ENCODE measurements around the gene OR2B6.

OR2B6 gene

GRCh38 chr6:27966816-27967426 lies 9.9 kb downstream of the OR2B6 start:
- no peaks in the 10 kb centered on the region for H3K4me1 ChIP-seq (ENCODE audit: insufficient read depth, low read length)
- no peak overlapping the region for H3K9ac ChIP-seq (ENCODE audit: low read depth, low read length)
- H3K36me3 ChIP-seq (ENCODE audit: insufficient read depth, low read length), result no peaks in the 10 kb centered on the region
- H3K9me3 ChIP-seq (ENCODE audit: control insufficient read depth, insufficient read depth, low read length), result no peaks in the 10 kb centered on the region

GRCh38 chr6:27970444-27970843 lies 13.4 kb downstream of the OR2B6 start:
- no peaks in the 10 kb centered on the region for H3K36me3 ChIP-seq (ENCODE audit: insufficient read depth, low read length)
- no peaks in the 10 kb centered on the region for H3K9me3 ChIP-seq (ENCODE audit: control insufficient read depth, insufficient read depth, low read length)
- no peak overlapping the region for H3K9ac ChIP-seq (ENCODE audit: low read depth, low read length)
- H3K4me1 ChIP-seq (ENCODE audit: insufficient read depth, low read length), result no peaks in the 10 kb centered on the region

DNA sequence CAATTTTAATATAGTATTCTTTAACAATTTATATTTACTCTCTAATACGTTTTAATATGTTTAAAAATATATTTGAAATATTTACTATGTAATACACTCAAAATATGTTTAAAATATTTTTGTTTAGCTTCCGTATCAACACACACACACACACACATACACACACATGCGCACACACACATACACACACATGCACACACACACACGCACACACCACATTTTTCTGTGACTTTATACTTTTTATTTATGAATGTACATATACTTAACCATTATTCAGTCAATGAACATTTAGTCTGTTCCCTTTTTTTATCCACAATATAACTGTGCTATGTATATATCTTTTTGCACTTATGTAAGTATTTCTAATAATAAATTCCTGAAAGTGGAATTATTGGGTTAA lies 15.7 kb downstream of the OR2B6 start:
- Histone ChIP-seq H3K9me3 (ENCODE audit: control insufficient read depth, insufficient read depth, low read length) (no peaks in the 10 kb centered on the region), H3K36me3 (ENCODE audit: insufficient read depth, low read length) (no peaks in the 10 kb centered on the region), H3K9ac (ENCODE audit: low read depth, low read length) (no peak overlapping the region), H3K4me1 (ENCODE audit: insufficient read depth, low read length) (no peaks in the 10 kb centered on the region)

GRCh38 chr6:27977387-27977786 lies 20.3 kb downstream of the OR2B6 start:
- H3K9ac ChIP-seq (ENCODE audit: low read depth, low read length), result no peak overlapping the region
- no peaks in the 10 kb centered on the region for H3K36me3 ChIP-seq (ENCODE audit: insufficient read depth, low read length)
- no peaks in the 10 kb centered on the region for H3K4me1 ChIP-seq (ENCODE audit: insufficient read depth, low read length)
- no peaks in the 10 kb centered on the region for H3K9me3 ChIP-seq (ENCODE audit: control insufficient read depth, insufficient read depth, low read length)

- Histone ChIP-seq H3K36me3 (ENCODE audit: insufficient read depth, low read length) (no peaks in the 10 kb centered on the region), H3K9ac (ENCODE audit: low read depth, low read length) (no peak overlapping the region), H3K4me1 (ENCODE audit: insufficient read depth, low read length) (no peaks in the 10 kb centered on the region), H3K9me3 (ENCODE audit: control insufficient read depth, insufficient read depth, low read length) (no peaks in the 10 kb centered on the region)
Measured at GRCh38 chr6:27978705-27979104, 21.7 kb downstream of the OR2B6 start.

GRCh38 chr6:27980111-27980510 lies 23.1 kb downstream of the OR2B6 start:
- no peak overlapping the region for H3K9ac ChIP-seq (ENCODE audit: low read depth, low read length)
- no peaks in the 10 kb centered on the region for H3K4me1 ChIP-seq (ENCODE audit: insufficient read depth, low read length)
- no peaks in the 10 kb centered on the region for H3K9me3 ChIP-seq (ENCODE audit: control insufficient read depth, insufficient read depth, low read length)
- H3K36me3 ChIP-seq (ENCODE audit: insufficient read depth, low read length), result no peaks in the 10 kb centered on the region

- Histone ChIP-seq H3K9ac (ENCODE audit: low read depth, low read length) (no peak overlapping the region), H3K9me3 (ENCODE audit: control insufficient read depth, insufficient read depth, low read length) (no peaks in the 10 kb centered on the region), H3K4me1 (ENCODE audit: insufficient read depth, low read length) (no peaks in the 10 kb centered on the region), H3K36me3 (ENCODE audit: insufficient read depth, low read length) (no peaks in the 10 kb centered on the region)
Measured at GRCh38 chr6:27986928-27987725, 30.1 kb downstream of the OR2B6 start.

DNA sequence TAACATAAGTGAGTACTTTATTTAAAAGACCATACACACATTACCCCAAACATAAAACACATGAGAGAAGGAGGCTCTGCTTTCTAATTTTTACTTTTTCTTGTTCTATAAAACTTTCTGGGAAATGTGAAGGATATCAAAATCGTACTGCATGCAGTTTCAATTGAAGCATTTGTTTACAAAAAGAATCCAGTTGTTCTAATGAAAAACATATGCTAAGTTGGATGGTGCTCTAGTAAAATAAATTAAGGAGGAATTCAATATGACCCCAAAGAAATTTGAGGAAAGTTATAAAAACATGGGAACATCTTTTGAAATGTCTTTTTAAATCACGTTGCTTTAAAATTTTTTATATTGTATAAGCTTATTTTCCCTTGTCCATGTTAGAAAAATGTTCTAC lies 37.6 kb downstream of the OR2B6 start:
- no peak overlapping the region for H3K9ac ChIP-seq (ENCODE audit: low read depth, low read length)
- no peaks in the 10 kb centered on the region for H3K9me3 ChIP-seq (ENCODE audit: control insufficient read depth, insufficient read depth, low read length)
- no peaks in the 10 kb centered on the region for H3K4me1 ChIP-seq (ENCODE audit: insufficient read depth, low read length)
- no peaks in the 10 kb centered on the region for H3K36me3 ChIP-seq (ENCODE audit: insufficient read depth, low read length)

DNA sequence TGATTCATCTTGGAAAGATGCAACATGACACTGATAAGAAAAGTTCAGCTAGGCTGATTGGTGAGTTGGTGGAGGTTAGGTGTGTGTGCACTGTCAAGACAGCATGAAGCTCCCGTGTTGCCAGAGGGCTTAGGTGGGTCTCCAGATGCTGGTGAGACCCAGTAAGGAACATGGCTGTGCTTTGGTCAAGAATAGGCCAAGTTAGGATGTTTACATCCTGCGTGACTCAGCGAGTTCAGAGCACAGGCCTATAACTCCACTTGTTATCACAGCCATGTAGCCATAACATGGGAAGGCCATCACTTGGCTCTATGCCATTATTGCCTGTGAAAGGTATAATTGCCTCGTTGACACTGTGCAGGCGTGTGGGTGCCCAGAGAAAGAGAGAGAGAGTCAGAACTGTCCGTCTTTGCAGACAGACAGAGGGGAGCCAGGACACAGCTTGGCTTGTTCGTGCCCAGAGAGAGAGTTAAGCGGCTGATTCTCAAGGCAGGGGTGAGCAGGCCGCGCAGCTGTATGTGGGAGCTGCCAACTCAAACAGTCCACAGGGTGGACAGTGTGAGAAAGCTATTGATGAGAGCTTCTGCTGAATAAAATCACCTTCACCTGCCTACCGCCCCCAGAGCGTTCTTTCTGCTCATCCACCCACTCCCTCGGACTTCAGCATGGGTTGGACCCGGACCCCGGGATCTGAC lies 43.5 kb downstream of the OR2B6 start:
- Histone ChIP-seq H3K9ac (ENCODE audit: low read depth, low read length) (no peak overlapping the region), H3K4me1 (ENCODE audit: insufficient read depth, low read length) (peaks cover 24% of the 10 kb centered on the region), H3K36me3 (ENCODE audit: insufficient read depth, low read length) (no peaks in the 10 kb centered on the region), H3K9me3 (ENCODE audit: control insufficient read depth, insufficient read depth, low read length) (no peaks in the 10 kb centered on the region)

DNA sequence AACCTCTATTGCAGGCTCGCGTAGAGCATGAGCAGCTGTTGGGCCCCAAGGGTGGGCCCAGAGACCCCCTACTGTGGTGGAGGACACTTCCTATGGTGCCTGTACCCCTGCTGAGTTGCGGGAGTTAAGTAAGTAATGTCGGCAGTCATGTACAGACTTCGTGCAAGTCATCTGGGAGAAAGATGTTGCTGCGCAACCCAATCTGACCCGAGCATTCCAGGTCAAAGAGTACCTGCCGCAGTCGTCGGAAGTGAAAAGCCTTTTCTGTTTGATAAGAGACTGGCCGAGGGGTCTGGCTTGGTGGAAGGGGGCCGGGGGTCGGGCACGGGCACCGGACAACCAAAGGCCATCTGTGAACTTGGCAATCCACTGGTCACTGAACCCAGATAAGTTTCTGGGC lies 44.3 kb downstream of the OR2B6 start:
- Histone ChIP-seq H3K4me1 (ENCODE audit: insufficient read depth, low read length) (peaks cover 29% of the 10 kb centered on the region), H3K36me3 (ENCODE audit: insufficient read depth, low read length) (no peaks in the 10 kb centered on the region), H3K9ac (ENCODE audit: low read depth, low read length) (no peak overlapping the region), H3K9me3 (ENCODE audit: control insufficient read depth, insufficient read depth, low read length) (no peaks in the 10 kb centered on the region)

GRCh38 chr6:28001751-28002150 lies 44.7 kb downstream of the OR2B6 start:
- Histone ChIP-seq H3K9ac (ENCODE audit: low read depth, low read length) (no peak overlapping the region), H3K9me3 (ENCODE audit: control insufficient read depth, insufficient read depth, low read length) (no peaks in the 10 kb centered on the region), H3K36me3 (ENCODE audit: insufficient read depth, low read length) (no peaks in the 10 kb centered on the region), H3K4me1 (ENCODE audit: insufficient read depth, low read length) (peaks cover 29% of the 10 kb centered on the region)

DNA sequence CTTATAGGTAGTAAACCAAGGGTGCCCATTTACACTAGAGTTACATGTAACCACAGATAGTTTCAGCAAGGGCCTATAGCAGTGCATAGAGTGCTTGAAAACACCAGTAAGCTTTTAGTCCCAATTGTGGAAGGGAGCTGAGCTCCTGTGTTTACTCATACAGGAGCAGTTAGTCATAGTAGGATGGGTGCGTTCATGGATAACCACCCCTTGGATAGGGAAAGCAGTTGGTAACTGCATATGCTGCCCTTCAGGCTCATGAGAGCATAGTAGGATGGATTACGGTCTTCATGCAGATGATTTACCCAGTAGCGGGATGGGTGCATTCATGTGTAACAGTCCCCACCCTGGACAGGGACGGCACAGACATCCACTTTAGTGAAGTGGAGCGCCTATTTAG lies 45.1 kb downstream of the OR2B6 start:
- H3K36me3 ChIP-seq (ENCODE audit: insufficient read depth, low read length), result no peaks in the 10 kb centered on the region
- peaks cover 29% of the 10 kb centered on the region for H3K4me1 ChIP-seq (ENCODE audit: insufficient read depth, low read length)
- H3K9ac ChIP-seq (ENCODE audit: low read depth, low read length), result no peak overlapping the region
- no peaks in the 10 kb centered on the region for H3K9me3 ChIP-seq (ENCODE audit: control insufficient read depth, insufficient read depth, low read length)

DNA sequence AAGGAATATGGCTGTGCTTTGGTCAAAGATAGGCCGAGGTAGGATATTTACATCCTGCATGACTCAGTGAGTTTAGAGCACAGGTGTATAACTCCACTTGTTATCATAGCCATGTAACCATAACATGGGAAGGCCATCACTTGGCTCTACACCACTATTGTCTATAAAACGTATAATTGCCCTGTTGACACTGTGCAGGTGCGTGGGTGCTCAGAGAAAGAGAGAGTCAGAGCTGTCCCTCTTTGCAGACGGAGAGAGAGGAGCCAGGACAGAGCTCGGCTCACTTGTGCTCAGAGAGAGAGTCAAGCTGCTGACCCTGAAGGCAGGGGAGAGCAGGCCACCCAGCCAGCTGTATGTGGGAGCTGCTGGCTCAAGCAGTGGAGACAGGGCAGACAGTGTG lies 46.0 kb downstream of the OR2B6 start:
- no peaks in the 10 kb centered on the region for H3K9me3 ChIP-seq (ENCODE audit: control insufficient read depth, insufficient read depth, low read length)
- H3K36me3 ChIP-seq (ENCODE audit: insufficient read depth, low read length), result no peaks in the 10 kb centered on the region
- H3K4me1 ChIP-seq (ENCODE audit: insufficient read depth, low read length), result peaks cover 29% of the 10 kb centered on the region
- H3K9ac ChIP-seq (ENCODE audit: low read depth, low read length), result no peak overlapping the region

DNA sequence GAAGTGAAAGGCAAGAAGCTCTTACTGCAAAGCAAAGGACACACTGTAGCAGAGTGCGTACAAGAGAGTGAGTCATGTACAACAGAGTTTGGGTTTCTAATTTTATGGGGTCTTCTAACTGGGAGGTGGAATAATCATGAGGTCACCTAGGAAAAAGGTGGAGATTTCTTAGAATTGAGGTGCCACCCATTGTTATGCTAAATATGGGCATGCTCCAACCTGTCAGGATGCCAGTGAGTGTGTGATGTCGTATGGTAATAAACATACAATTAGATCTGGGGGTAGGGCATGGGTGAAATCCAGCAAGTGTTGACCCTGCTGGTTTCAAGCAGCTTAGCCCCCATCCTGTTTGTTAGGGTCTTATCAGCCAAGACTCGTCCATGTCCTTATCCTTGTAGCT lies 46.6 kb downstream of the OR2B6 start:
- Histone ChIP-seq H3K9ac (ENCODE audit: low read depth, low read length) (no peak overlapping the region), H3K9me3 (ENCODE audit: control insufficient read depth, insufficient read depth, low read length) (no peaks in the 10 kb centered on the region), H3K36me3 (ENCODE audit: insufficient read depth, low read length) (no peaks in the 10 kb centered on the region), H3K4me1 (ENCODE audit: insufficient read depth, low read length) (peaks cover 29% of the 10 kb centered on the region)
